ENCODE results near the gene VAPA.

VAPA gene

GRCh38 chr18:9984080-9984479, 70.3 kb downstream of the VAPA start:
- DNase-seq, result no peak

DNA sequence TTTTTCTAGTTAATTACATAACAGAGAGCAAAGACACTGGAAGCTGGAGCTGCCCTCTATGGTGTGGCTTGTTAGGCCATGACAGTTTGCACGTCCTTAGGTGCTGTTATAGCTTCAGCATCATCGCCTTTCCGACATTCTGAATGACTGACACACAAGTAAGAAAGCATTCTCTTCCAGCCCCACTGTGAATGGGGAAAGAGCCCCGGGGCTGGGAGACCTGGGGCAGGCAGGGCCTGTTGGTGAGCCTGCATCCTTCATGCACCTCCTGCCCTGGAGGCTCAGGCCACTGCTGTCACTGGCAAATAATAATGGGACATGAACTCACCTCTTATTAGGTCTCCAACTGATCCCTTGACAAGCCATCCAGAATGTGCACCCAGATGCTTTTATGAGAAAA, 71.8 kb downstream of the VAPA start:
- DNase-seq, result no peak

- no peak for DNase-seq
Observed at GRCh38 chr18:9986156-9986930, 72.5 kb downstream of the VAPA start.

- DNase-seq, result no peak
Observed at GRCh38 chr18:9987345-9987744, 73.5 kb downstream of the VAPA start.

GRCh38 chr18:9987931-9988330, 74.1 kb downstream of the VAPA start:
- peak; percentile 60 for DNase-seq

DNA sequence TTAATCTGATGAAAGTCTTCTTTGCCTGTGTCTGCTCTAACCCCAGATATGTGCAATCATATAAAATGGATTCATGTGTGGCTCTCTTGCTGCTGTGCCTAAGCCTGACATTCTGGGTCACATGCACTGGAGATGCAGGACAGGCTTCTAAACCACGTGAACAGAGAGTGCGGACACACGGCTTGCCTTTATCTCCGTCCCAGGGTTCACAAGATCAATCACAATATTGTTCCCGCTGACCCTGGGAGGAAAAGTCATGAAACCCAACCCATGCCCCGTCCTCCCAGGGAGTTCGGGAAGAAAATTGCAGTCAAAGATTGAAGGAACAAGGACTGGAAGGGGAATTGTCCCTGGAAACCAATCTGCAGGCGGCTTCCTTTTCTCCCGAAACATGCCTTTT, 74.8 kb downstream of the VAPA start:
- no peak for DNase-seq

DNA sequence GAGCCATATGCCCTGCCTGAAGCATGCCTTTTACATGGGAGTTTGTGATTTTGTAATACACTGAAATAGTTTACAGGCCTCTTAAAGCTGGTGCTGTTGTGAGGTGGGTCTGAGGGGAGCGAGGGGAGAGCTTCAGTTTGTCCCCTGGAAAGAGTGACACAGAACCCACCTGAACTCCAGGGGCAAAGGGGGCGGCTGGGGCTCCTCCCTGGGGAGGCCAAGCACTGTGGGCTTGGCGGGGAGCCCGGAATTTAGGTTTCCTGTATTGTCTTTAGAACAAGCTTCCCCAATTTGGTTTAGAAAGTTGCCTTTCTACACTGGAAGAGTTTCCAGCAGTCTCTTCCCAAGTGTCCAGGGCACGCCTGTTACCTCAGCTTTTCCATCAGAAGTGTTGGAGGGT, 75.7 kb downstream of the VAPA start:
- DNase-seq, result no peak

DNA sequence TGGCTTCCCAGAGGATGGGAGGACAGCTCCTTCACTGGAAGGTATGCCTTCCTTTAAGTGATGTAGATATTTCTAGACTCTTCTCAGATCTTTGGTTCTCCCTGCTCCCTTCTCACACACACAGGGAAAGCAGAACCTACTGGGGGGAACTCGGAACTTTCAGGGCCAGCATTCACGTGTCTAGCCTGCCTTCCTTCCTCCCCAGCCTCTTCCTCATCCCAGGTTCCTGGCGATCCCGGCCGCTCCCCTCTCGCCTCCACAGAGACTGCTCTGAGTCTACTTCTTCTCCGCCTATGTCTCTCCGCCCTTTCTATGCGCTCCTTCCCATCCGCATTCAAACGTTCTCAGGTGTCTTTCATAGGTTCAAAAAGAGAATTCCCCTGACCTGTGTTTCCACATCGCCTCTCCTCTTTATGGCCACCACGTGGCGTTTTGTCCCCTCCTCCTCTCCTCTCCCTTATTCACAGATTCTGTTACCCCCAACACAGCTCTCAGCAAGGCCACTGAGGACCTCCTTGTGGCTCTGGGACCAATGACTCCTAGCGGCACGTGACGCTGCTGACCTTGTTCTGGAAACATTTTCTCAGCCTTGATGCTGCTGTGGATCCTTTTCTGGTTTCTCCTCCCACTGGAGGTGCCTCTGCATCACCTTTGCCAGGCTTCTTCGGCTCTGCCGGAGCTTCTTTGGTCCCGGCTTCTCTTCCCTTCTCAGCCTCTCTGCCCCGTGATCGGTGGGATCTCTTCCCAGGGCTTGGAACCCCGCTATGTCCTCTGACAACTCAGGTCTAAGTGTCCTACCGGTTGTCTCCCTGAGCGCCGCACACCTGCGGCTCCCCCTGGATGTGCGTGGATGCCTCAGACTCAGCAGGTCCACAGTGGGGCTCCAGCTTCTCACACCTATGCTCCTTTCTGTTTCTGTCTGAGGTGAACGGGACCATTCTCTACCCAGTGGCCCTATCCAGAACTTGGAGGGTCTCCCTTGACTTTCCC, 77.5 kb downstream of the VAPA start:
- DNase-seq, result no peak

GRCh38 chr18:9992300-9992972, 78.6 kb downstream of the VAPA start:
- DNase-seq, result no peak

- DNase-seq, result no peak
Observed at GRCh38 chr18:9992973-9993520, 79.2 kb downstream of the VAPA start.

GRCh38 chr18:9993521-9994025, 79.8 kb downstream of the VAPA start:
- DNase-seq, result no peak

- DNase-seq, result no peak
Observed at GRCh38 chr18:9994026-9994570, 80.3 kb downstream of the VAPA start.

DNA sequence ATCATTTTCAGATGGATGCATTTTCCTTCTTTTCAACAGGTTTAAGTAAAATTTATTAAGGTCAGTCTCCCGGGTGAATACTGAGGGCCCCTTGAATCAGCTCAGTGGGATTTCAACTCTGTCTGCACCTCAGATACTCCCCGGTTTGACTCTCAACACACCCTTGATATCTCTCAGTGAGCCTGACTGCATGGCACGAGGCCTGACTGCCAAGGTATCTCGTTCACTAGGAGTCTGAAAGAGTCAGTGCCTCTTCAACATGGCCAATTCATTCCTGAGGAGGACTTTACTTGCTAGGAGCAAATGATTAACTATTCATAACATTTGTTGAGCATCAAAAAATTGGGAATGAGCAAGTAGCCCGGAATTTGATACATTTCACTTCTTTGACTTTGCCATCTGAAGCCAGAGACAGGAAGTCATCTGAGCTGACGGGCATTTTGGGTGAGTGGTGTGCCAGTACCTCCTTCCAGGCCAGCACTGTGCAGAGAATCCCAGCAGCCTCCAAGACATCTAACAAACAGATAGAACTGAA, 81.0 kb downstream of the VAPA start:
- DNase-seq, result no peak

DNA sequence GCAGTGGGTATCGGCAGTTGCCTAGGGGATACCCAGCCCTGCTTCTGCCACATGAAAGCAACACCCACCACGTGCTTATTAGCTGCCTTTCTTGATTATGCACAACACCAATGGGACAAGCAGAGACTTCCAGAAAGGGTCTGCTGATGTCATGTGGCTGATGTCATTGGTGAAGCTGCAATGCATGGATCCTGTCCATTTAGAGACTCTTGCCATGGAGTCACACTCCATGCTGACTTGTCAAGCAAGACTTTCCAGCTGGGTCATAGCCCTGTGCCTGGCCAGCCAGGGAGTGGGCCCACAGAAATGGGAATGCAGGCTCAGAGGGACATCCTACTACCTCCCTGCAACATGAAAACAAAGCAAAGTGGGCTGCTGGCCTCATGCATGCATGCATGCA, 81.8 kb downstream of the VAPA start:
- DNase-seq, result no peak

DNA sequence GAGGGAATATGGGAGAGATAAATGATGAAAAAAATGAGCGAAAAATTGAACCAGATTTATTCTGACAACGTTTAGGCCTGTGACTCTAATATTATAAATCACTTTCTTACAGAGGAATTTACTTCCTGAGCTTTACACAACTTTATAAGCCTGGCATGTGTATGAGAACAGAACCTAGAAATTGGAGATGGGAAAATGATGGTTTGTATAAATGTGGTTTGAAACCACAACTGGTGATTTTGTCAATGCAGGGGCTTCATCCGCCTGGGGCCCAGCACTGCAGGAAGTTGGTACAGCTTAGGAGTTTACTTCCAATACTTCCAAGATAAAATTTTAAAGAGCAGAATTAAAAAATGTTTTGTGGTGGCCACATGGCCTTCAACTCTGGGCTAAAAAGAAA, 82.3 kb downstream of the VAPA start:
- DNase-seq, result no peak

- no peak for DNase-seq
Observed at GRCh38 chr18:9997711-9998110, 83.9 kb downstream of the VAPA start.

DNA sequence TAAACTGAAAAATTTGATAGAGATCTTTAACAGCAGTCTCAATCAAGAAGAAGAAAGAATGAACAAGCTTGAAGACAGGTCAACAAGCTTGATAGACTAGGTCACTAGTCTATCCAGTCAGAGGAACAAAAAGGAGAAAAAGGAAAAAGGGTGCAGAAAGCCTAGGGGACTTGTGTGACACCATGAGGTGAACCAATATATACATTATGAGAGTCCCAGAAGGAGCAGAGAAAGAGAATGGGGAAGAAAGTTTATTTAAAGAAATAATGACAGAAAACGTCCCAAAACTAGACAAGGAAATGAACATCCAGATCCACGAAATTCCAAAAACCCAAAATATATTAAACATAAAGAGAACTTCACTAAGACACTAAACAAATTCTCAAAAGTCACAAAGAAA, 84.5 kb downstream of the VAPA start:
- DNase-seq, result no peak

DNA sequence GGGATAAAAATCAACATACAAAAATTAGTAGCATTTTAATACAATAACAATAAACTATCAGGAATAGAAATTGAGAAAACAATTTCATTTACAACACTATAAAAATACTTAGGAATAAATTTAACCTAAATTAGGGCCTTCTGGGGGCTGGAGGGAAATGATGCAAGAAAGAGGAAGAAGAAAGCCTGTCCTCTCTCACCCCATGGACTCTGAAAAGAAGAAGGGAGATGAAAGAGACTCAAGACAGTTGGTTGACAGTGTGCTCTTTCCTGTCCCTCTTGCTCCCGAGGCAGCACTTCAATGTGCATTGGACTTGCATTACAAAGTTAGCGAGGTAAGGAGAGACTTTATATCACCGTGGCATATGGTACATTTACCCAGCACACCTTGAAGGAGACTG, 88.5 kb downstream of the VAPA start:
- DNase-seq, result no peak

- no peak for DNase-seq
Observed at GRCh38 chr18:10003281-10003680, 89.5 kb downstream of the VAPA start.

GRCh38 chr18:10003866-10004265, 90.0 kb downstream of the VAPA start:
- no peak for DNase-seq

GRCh38 chr18:10006311-10006893, 92.6 kb downstream of the VAPA start:
- no peak for DNase-seq

All from NCI-H2029 treated with DMSO at 0.1 percent for 48 hours (cell line).